HepG2 (cell line): ENCODE data around the gene IL36B.

Experiments
- CCDC6 ChIP-seq: sonication (generic); formaldehyde crosslinking; IDR thresholded peaks from 2 replicates; pipeline ENCODE4 v1.8.1; 2022; ENCODE audit warnings: mild to moderate bottlenecking, missing genetic modification reagents, moderate library complexity
- CREM ChIP-seq, 2 experiments: sonication (generic) in 1 of 2; formaldehyde crosslinking in 1 of 2; IDR thresholded peaks; 2 replicates each; pipeline versions ENCODE4 v1.4.0 to v1.6.1; 2016 to 2020; ENCODE audit warnings: antibody characterized with exemption in 1 of 2, mild to moderate bottlenecking in 1 of 2, missing genetic modification reagents in 1 of 2
- CTCF ChIP-seq: sonication (generic); formaldehyde crosslinking; IDR thresholded peaks from 2 replicates; pipeline ENCODE4 v1.5.0; 2020; ENCODE audit warnings: mild to moderate bottlenecking, missing genetic modification reagents, moderate library complexity
- IRF9 ChIP-seq: sonication (generic); formaldehyde crosslinking; IDR thresholded peaks from 2 replicates; pipeline ENCODE4 v1.8.0; 2022; ENCODE audit warnings: missing genetic modification reagents, mild to moderate bottlenecking, borderline replicate concordance
- MYC ChIP-seq: sonication (generic); formaldehyde crosslinking; IDR thresholded peaks from 2 replicates; pipeline ENCODE4 v1.9.0; 2021; ENCODE audit warnings: missing genetic modification reagents, borderline replicate concordance
- SP1 ChIP-seq, 2 experiments: fragments of 450-650 bp in 1 of 2; sonication (generic) in 1 of 2; formaldehyde crosslinking in 1 of 2; IDR thresholded peaks; 2 replicates each; pipeline versions ENCODE4 v1.4.0 to v1.6.1; 2016 to 2020; ENCODE audit warnings: missing genetic modification reagents in 1 of 2
- SP140L ChIP-seq: sonication (generic); formaldehyde crosslinking; IDR thresholded peaks from 2 replicates; pipeline ENCODE4 v1.4.0; 2020; ENCODE audit warnings: missing genetic modification reagents, borderline replicate concordance

GRCh38 chr2:113102133-113102532 is 49.5 kb upstream of the IL36B start:
- TF ChIP-seq SP140L (CRISPR knock-in tag) (no peak), SP1 (IDR thresholded peaks at IDR 0.05) (no peak), SP1 (CRISPR knock-in tag; IDR thresholded peaks at IDR 0.05) (no peak), IRF9 (CRISPR knock-in tag) (no peak), CREM (IDR thresholded peaks at IDR 0.05) (no peak), CREM (CRISPR knock-in tag; IDR thresholded peaks at IDR 0.05) (no peak), MYC (CRISPR knock-in tag) (no peak), CTCF (CRISPR knock-in tag) (no peak), CCDC6 (CRISPR knock-in tag) (no peak)
